MM.1S (cell line): ENCODE data around the gene ABCA2.
A peak's percentile ranks its signal among the peaks of the same experiment; 100 is the strongest.

Experiments
- DNase-seq: peaks from one replicate; pipeline ENCODE4 v3.0.0-alpha.2; 2015
- H2AFZ ChIP-seq: fragments of 300-600 bp; sonication (generic); 2 replicates; pipeline ENCODE4 v1.6.0; 2016; ENCODE audit warnings: antibody characterized with exemption, low read length
- H3F3A ChIP-seq: fragments of 300-600 bp; sonication (generic); 2 replicates; pipeline ENCODE4 v1.6.1; 2016; ENCODE audit warnings: mild to moderate bottlenecking, antibody characterized with exemption, low read length, moderate library complexity, mixed read lengths; ENCODE audit not compliant: insufficient read depth
- H3K27ac ChIP-seq: fragments of 300-600 bp; sonication (generic); 2 replicates; pipeline ENCODE4 v1.5.1; 2016; ENCODE audit warnings: mild to moderate bottlenecking, low read length
- H3K27me3 ChIP-seq: fragments of 300-600 bp; sonication (generic); replicated peaks from 2 replicates; pipeline ENCODE4 v1.6.0; 2016; ENCODE audit warnings: low read length; ENCODE audit not compliant: insufficient read depth
- H3K36me3 ChIP-seq: fragments of 300-600 bp; sonication (generic); replicated peaks from 2 replicates; pipeline ENCODE4 v1.6.1; 2016; ENCODE audit warnings: mild to moderate bottlenecking, low read length, mixed read lengths; ENCODE audit not compliant: insufficient read depth
- H3K4me1 ChIP-seq: fragments of 300-600 bp; sonication (generic); 2 replicates; pipeline ENCODE4 v1.6.1; 2016; ENCODE audit warnings: low read length, mixed read lengths
- H3K4me2 ChIP-seq: fragments of 300-600 bp; sonication (generic); 2 replicates; pipeline ENCODE4 v1.6.0; 2016; ENCODE audit warnings: low read depth, low read length
- H3K4me3 ChIP-seq: fragments of 300-600 bp; sonication (generic); 2 replicates; pipeline ENCODE4 v1.5.1; 2016; ENCODE audit warnings: low read length, mixed read lengths
- H3K79me2 ChIP-seq: fragments of 300-600 bp; sonication (generic); 2 replicates; pipeline ENCODE4 v1.6.1; 2016; ENCODE audit warnings: mixed run types, low read length, mixed read lengths
- H3K9ac ChIP-seq: fragments of 300-600 bp; sonication (generic); 2 replicates; pipeline ENCODE4 v1.6.1; 2016; ENCODE audit warnings: low read length, mixed read lengths
- H3K9me2 ChIP-seq: fragments of 300-600 bp; sonication (generic); replicated peaks from 2 replicates; pipeline ENCODE4 v1.6.1; 2016; ENCODE audit warnings: mild to moderate bottlenecking, low read length, mixed read lengths; ENCODE audit not compliant: insufficient read depth
- H3K9me3 ChIP-seq: fragments of 300-600 bp; sonication (generic); replicated peaks from 2 replicates; pipeline ENCODE4 v1.6.1; 2016; ENCODE audit warnings: mild to moderate bottlenecking, low read length, mixed read lengths; ENCODE audit not compliant: insufficient read depth
- H4K20me1 ChIP-seq: fragments of 300-600 bp; sonication (generic); 2 replicates; pipeline ENCODE4 v1.6.1; 2016; ENCODE audit warnings: mild to moderate bottlenecking, low read length, moderate library complexity, mixed read lengths; ENCODE audit not compliant: insufficient read depth
- CTCF ChIP-seq: fragments of 300-600 bp; sonication (generic); IDR thresholded peaks from 2 replicates; pipeline ENCODE4 v1.5.1; 2016; ENCODE audit warnings: antibody characterized with exemption, low read length, mixed read lengths
- EZH2 ChIP-seq: fragments of 300-600 bp; sonication (generic); optimal IDR thresholded peaks from 2 replicates; pipeline ENCODE3; 2017; ENCODE audit warnings: low read depth, mild to moderate bottlenecking, antibody characterized with exemption, low read length, mixed read lengths
- EZH2phosphoT487 ChIP-seq: fragments of 300-600 bp; sonication (generic); IDR thresholded peaks from 2 replicates; pipeline ENCODE4 v1.6.1; 2018; ENCODE audit warnings: antibody characterized with exemption, low read length

The ABCA2 gene

GRCh38 chr9:137026828-137027227 lies 1.2 kb downstream of the ABCA2 start:
- H3K9ac ChIP-seq: no peak overlapping the region
- H2AFZ ChIP-seq: no peak overlapping the region
- TF ChIP-seq EZH2phosphoT487 (no peak), EZH2 (no peak), CTCF (no peak)
- peaks cover 12% of the 10 kb centered on the region for H3K4me1 ChIP-seq
- no peak overlapping the region for H3K4me3 ChIP-seq
- H3K9me2 ChIP-seq: no peaks in the 10 kb centered on the region
- no peak for DNase-seq
- no peaks in the 10 kb centered on the region for H3K36me3 ChIP-seq
- H4K20me1 ChIP-seq: no peaks in the 10 kb centered on the region
- H3F3A ChIP-seq: peaks cover 5% of the 10 kb centered on the region; the same call in 1 of the 2 replicates
- no peak overlapping the region for H3K4me2 ChIP-seq
- H3K79me2 ChIP-seq: no peaks in the 10 kb centered on the region
- H3K27me3 ChIP-seq: peaks cover 49% of the 10 kb centered on the region
- no peaks in the 10 kb centered on the region for H3K9me3 ChIP-seq
- no peak overlapping the region for H3K27ac ChIP-seq

GRCh38 chr9:137026384-137026783 lies 1.7 kb downstream of the ABCA2 start:
- Histone ChIP-seq H3K9me3 (no peaks in the 10 kb centered on the region), H4K20me1 (no peaks in the 10 kb centered on the region), H3K4me2 (no peak overlapping the region), H3K4me3 (no peak overlapping the region), H3F3A (peaks cover 5% of the 10 kb centered on the region; the same call in 1 of the 2 replicates), H3K27me3 (peaks cover 44% of the 10 kb centered on the region), H3K27ac (no peak overlapping the region), H3K79me2 (no peaks in the 10 kb centered on the region), H3K36me3 (no peaks in the 10 kb centered on the region), H3K9me2 (no peaks in the 10 kb centered on the region), H3K4me1 (peaks cover 12% of the 10 kb centered on the region), H2AFZ (no peak overlapping the region), H3K9ac (no peak overlapping the region)
- DNase-seq: no peak
- no peak for TF ChIP-seq EZH2phosphoT487
- TF ChIP-seq EZH2: no peak
- no peak for TF ChIP-seq CTCF

GRCh38 chr9:137025517-137025966 lies 2.5 kb downstream of the ABCA2 start:
- H3K27me3 ChIP-seq: peaks cover 41% of the 10 kb centered on the region
- H3K4me2 ChIP-seq: no peak overlapping the region
- H3K9me3 ChIP-seq: no peaks in the 10 kb centered on the region
- no peaks in the 10 kb centered on the region for H3K79me2 ChIP-seq
- no peak overlapping the region for H3K27ac ChIP-seq
- H3K4me1 ChIP-seq: peaks cover 12% of the 10 kb centered on the region
- H4K20me1 ChIP-seq: no peaks in the 10 kb centered on the region
- peak; percentile 60 for DNase-seq
- no peaks in the 10 kb centered on the region for H3K9me2 ChIP-seq
- H3K36me3 ChIP-seq: no peaks in the 10 kb centered on the region
- H3K9ac ChIP-seq: no peak overlapping the region
- no peak overlapping the region for H3K4me3 ChIP-seq
- H3F3A ChIP-seq: peaks cover 5% of the 10 kb centered on the region; the same call in 1 of the 2 replicates
- H2AFZ ChIP-seq: no peak overlapping the region
- TF ChIP-seq EZH2: no peak
- TF ChIP-seq EZH2phosphoT487: no peak
- peak; percentile 14 for TF ChIP-seq CTCF
